ENCODE measurements around the gene MEF2D. TPM values are rescaled to one million over a fixed set of nuclear protein-coding genes. Genes with fewer than 3 reads are reported as not detected.

Gene MEF2D
- total RNA-seq, 8 experiments from 2014 or later, result 6.6 to 28.6 (median 11.3) TPM

DNA sequence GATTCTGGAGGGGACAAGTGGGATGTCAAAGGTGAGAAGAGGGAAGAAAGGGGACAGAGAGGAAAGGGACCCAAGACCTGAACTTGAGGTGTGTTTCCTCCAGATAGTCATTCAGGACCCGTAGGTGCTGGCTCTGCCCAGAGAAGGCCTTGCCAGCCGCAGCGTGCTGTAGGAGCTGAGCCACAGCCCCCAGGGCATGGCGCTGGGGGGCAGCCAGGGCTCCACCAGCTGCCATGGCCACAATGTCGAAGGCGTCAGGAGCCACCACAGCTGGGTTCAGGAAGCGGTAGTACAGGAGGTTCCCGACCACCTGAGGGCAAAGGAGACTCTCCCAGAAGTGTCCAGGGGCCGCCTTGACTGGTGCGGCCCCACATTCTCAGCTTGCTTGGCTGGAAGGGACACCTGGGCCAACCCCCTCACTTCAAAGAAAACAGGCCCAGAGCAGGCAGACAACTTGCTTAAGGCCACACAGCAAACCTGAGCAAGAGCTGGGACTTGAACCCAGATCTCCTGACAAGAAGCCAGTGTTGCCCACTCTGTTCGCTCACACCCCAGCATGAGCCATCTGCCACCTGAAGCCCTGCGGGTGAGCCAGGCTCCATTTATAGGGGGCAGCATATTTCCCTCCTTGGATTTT lies 34.0 kb upstream of the MEF2D start:
- no peaks in the 10 kb centered on the region for H3K4me1 ChIP-seq (replicated peaks in 1 of 2)
- in situ Hi-C loops (cut with MboI; ENCODE audit: low pct_unique_long_range_greater_than_20kb in 2 of 9, low sequenced_read_pairs in 9 of 9, unreplicated experiment in 9 of 9), result no loop called here
- no peak for ATAC-seq (replicated peaks in 6 of 8)
- WGBS, 10 experiments, result 88 to 100% (median 100%) methylated on average over 1 to 9 of the region's 12 CpGs; no CpG with 5 or more reads in 5 of the 10 experiments
- H3K4me3 ChIP-seq, result no peak overlapping the region
- no peak overlapping the region for H3K27ac ChIP-seq

DNA sequence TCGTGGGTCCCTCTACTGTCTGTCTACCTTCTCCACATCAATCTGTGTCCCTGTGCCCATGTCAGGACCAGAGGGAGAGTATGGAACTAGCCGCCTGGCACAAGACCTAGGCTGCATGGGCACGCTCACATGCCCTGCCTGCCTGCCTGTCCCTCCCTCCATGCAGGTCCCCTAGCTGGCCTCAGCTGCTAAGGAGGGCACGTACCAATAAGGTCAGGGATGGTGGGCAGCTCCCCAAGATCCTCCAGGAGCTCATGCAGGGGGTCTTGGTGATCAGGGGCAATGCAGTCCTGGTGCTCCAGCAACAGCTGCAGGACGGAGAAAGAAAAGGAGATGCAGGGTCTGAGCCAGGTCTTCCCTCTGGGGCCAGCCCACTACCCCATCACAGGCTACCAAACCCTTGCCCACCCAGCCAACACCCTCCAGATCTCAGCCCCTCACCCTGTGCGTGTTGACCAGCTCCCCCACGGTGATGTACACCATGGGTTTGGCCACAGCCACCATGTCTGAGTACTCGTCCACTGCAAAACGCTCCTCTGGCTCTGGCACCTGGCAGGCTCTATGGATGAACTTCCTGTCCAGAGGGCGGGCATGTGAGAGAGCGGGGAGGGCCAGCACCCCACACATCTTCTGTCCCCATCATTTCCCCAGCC lies 33.1 kb upstream of the MEF2D start:
- no peak overlapping the region for H3K27ac ChIP-seq
- H3K4me3 ChIP-seq, result no peak overlapping the region
- ATAC-seq (replicated peaks in 6 of 8), result no peak
- WGBS, 10 experiments, result 72 to 100% (median 89%) methylated on average over 1 to 6 of the region's 11 CpGs; no CpG with 5 or more reads in 4 of the 10 experiments
- in situ Hi-C loops (cut with MboI; ENCODE audit: low pct_unique_long_range_greater_than_20kb in 2 of 9, low sequenced_read_pairs in 9 of 9, unreplicated experiment in 9 of 9), result no loop called here
- H3K4me1 ChIP-seq (replicated peaks in 1 of 2), result no peaks in the 10 kb centered on the region

DNA sequence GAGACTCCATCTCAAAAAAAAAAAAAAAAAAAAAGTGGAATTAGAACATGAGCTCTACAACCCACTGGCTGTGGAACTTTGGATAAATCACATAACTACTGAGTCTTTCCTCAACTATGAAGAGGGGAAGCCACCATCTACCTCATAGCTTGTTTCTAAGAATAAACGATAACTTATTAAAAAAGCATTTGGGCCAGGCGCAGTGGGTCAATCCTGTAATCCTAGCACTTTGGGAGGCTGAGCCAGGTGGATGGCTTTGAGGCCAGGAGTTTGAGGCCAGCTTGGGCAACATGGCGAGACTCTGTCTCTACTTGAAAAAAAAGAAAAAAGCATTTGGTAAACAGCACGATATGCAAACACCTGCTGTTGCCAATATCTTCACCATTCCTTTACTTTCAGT lies 31.8 kb upstream of the MEF2D start:
- H3K4me3 ChIP-seq, result no peak overlapping the region
- in situ Hi-C loops (cut with MboI; ENCODE audit: low pct_unique_long_range_greater_than_20kb in 2 of 9, low sequenced_read_pairs in 9 of 9, unreplicated experiment in 9 of 9), result no loop called here
- ATAC-seq (replicated peaks in 6 of 8), result no peak
- no peaks in the 10 kb centered on the region for H3K4me1 ChIP-seq (replicated peaks in 1 of 2)
- H3K27ac ChIP-seq, result no peak overlapping the region
- WGBS, 10 experiments, result 80 to 100% (median 100%) methylated on average over 1 to 4 of the region's 4 CpGs; no CpG with 5 or more reads in 1 of the 10 experiments

DNA sequence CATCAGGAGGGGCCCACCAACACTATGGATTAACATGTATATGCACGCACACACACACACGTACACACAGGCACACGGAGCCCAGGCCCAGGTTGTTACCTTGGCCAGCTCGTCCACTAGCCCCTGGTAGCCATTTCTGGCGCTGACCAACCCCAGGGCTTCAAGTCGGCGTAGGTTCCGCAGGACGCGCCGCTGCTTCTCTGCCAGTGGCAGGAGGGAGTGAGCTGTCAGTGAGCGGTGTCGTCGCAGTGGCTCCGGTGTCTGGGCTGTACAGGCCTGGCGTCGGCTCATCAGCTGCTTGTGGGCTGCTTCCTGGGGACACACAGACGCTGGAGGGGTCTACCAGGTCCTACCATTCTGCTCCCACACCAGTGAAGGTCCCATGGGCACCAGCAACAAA lies 29.4 kb upstream of the MEF2D start:
- Histone ChIP-seq H3K4me1 (replicated peaks in 1 of 2) (peaks cover 0 to 4% of the 10 kb centered on the region in 2 donors), H3K4me3 (no peak overlapping the region), H3K27ac (no peak overlapping the region)
- ATAC-seq (replicated peaks in 6 of 8), result no peak
- 92 to 100% (median 98%) methylated on average over 1 to 10 of the region's 18 CpGs; no CpG with 5 or more reads in 4 of the 10 experiments for WGBS, 10 experiments
- in situ Hi-C loops (cut with MboI; ENCODE audit: low pct_unique_long_range_greater_than_20kb in 2 of 9, low sequenced_read_pairs in 9 of 9, unreplicated experiment in 9 of 9), result no loop called here

DNA sequence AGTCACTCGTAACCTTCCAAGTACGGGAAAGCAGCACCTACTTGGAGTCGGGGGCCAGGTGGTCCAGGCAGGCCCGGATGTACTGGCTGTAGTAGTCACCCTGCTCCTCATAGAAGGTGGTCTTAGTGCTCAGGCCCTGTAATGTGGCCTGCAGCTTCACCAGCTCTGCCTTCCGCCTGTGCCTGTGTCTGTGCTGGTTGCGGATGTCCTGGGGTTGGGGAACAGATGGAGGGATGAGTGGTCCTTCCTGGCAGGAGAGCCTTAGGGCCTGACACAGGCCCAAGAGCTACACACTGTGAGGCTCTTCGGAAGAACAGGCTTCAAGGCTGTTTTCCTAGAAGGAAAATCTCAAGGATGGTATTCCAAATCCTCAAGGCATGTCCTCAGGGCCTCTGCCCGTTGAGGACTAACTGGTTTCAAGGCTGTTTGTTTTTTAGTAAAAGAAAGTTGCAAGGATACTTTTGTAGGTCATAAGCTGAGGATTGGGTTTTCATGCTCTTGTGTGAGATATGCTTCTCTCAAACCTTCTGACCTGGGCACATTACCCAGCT lies 28.4 kb upstream of the MEF2D start:
- H3K4me3 ChIP-seq, result no peak overlapping the region
- H3K4me1 ChIP-seq (replicated peaks in 1 of 2), result peaks cover 0 to 6% of the 10 kb centered on the region in 2 donors
- in situ Hi-C loops (cut with MboI; ENCODE audit: low pct_unique_long_range_greater_than_20kb in 2 of 9, low sequenced_read_pairs in 9 of 9, unreplicated experiment in 9 of 9), result no loop called here
- no peak for ATAC-seq (replicated peaks in 6 of 8)
- WGBS, 10 experiments, result 63 to 100% (median 89%) methylated on average over 1 to 7 of the region's 8 CpGs; no CpG with 5 or more reads in 1 of the 10 experiments
- H3K27ac ChIP-seq, result no peak overlapping the region

DNA sequence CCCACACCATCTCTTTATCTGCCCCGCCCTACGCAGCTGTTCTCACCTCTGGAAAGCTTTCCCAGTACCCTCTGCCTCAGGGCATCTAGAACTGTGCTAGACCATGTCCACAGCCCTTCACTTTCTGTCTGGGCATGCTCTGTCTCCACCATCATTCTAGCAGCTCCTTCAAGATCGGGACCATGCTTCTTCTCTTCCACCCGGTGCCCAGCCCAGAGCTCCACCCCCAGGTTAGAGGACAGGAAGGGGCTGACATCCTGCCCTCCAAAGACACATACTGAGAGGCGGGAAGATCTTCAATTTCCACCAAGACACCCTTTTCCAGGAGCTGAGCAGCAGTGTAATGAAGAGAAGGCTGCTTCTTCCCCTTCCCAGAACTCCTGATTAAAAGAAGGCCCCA lies 27.7 kb upstream of the MEF2D start:
- peaks cover 0 to 6% of the 10 kb centered on the region in 2 donors for H3K4me1 ChIP-seq (replicated peaks in 1 of 2)
- WGBS, 10 experiments, result 50 to 100% (median 90%) methylated on average over 1 to 5 of the region's 5 CpGs; no CpG with 5 or more reads in 3 of the 10 experiments
- no peak overlapping the region for H3K4me3 ChIP-seq
- no peak overlapping the region for H3K27ac ChIP-seq
- no peak for ATAC-seq (replicated peaks in 6 of 8)
- in situ Hi-C loops (cut with MboI; ENCODE audit: low pct_unique_long_range_greater_than_20kb in 2 of 9, low sequenced_read_pairs in 9 of 9, unreplicated experiment in 9 of 9), result no loop called here

DNA sequence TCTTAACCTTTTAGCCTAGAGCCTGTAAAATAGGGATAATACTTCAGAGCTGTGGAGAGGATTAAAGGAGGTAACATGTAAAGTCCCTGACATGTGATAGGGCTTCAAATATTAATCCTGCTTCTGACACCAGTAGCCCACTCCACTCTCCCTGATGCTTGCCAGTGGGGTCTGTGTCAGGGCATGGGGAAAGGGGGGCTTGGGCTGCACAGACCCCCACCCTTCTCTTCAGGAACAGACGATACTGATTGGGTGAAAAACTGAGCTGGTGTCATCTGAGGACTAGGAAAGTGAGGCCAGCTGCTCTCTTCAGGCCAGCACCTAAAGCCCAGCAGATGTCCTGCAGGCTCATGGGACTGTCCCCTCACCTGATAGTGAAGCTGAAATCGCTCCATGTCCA lies 27.0 kb upstream of the MEF2D start:
- Histone ChIP-seq H3K27ac (no peak overlapping the region), H3K4me1 (replicated peaks in 1 of 2) (peaks cover 0 to 6% of the 10 kb centered on the region in 2 donors), H3K4me3 (no peak overlapping the region)
- ATAC-seq (replicated peaks in 6 of 8), result no peak
- in situ Hi-C loops (cut with MboI; ENCODE audit: low pct_unique_long_range_greater_than_20kb in 2 of 9, low sequenced_read_pairs in 9 of 9, unreplicated experiment in 9 of 9), result no loop called here
- WGBS, 10 experiments, result 80 to 100% (median 90%) methylated on average over 1 to 2 of the region's 2 CpGs; no CpG with 5 or more reads in 5 of the 10 experiments

DNA sequence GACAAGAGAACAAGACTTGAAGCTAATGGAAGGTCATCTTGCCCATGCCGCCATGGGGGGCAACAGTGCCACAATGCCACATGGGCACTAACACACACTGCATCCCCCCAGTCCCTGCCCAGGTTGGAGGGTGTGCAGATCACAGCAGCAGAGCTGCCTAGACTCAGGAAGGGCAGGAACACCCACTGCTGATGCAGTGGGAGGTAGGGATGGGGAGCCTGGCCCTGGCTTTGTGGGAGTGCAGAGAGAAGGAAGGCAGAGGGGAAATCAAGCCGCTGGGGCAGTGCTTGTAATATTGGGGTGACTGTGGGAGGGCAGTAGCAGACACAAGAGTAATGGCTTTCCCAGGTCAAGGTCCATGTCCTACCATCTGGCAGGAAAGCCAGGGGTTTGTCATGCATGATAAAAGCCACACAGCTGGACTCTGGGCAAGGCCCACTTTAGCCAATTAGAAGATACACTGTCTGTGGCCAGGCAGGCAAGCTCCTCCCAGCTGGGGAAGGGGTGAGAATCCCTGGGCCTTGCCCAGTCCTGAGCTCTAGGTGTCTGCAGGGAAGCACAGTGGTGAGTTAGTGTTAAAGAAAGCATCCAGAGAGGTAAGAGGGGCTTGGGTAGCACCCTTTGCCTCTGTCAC lies 25.4 kb upstream of the MEF2D start:
- in situ Hi-C loops (cut with MboI; ENCODE audit: low pct_unique_long_range_greater_than_20kb in 2 of 9, low sequenced_read_pairs in 9 of 9, unreplicated experiment in 9 of 9), result no loop called here
- Histone ChIP-seq H3K4me1 (replicated peaks in 1 of 2) (peaks cover 0 to 6% of the 10 kb centered on the region in 2 donors), H3K4me3 (no peak overlapping the region), H3K27ac (no peak overlapping the region)
- no peak for ATAC-seq (replicated peaks in 6 of 8)
- 78 to 100% (median 100%) methylated on average over 1 to 2 of the region's 2 CpGs; no CpG with 5 or more reads in 3 of the 10 experiments for WGBS, 10 experiments

DNA sequence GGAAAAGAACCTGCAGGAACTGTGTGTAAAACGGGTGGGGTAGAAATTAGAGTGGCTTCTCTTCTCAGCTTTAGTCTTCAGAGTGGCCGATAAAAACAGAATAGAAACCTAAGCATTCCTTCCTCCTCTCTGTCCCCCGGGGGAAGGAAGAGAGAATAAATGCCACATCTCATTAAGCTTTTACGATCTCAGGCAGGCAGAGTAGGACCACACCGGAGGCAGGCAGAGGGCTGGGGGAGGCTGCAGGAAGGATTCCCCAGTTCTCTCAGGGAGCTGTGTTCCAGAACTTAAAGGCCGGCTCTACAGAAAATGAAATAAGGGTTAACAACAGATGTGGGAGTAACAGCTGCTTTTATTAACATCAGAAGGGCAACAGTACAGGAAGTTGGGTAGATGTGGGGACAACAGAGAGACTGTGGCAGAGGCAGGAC lies 24.5 kb upstream of the MEF2D start:
- Histone ChIP-seq H3K27ac (no peak overlapping the region), H3K4me3 (no peak overlapping the region), H3K4me1 (replicated peaks in 1 of 2) (peaks cover 0 to 6% of the 10 kb centered on the region in 2 donors)
- in situ Hi-C loops (cut with MboI; ENCODE audit: low pct_unique_long_range_greater_than_20kb in 2 of 9, low sequenced_read_pairs in 9 of 9, unreplicated experiment in 9 of 9), result no loop called here
- WGBS, 10 experiments, result 14 to 42% (median 36%) methylated on average over 1 to 5 of the region's 6 CpGs; no CpG with 5 or more reads in 2 of the 10 experiments
- ATAC-seq (replicated peaks in 6 of 8), result peak in 2 of 8 experiments; percentile 29 to 38

DNA sequence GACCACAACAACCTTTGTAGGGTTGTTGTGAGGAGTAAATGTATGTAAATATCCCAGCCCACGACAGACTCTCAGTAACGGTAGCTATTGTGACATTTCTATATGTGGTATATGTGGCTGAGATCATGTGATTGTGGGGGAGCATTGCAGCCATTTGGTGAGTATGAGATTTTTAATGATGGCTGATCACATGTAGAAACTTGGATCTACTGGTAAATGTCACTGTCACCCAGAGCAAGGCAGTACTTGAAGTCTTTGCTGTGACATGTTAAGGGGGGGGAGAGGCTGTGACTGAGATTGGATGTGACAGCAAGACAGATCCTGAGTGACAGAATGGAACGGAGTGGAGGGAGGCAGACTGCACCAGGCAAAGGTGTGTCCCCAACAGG lies 23.9 kb upstream of the MEF2D start:
- no peak for ATAC-seq (replicated peaks in 6 of 8)
- in situ Hi-C loops (cut with MboI; ENCODE audit: low pct_unique_long_range_greater_than_20kb in 2 of 9, low sequenced_read_pairs in 9 of 9, unreplicated experiment in 9 of 9), result no loop called here
- H3K4me3 ChIP-seq, result no peak overlapping the region
- H3K4me1 ChIP-seq (replicated peaks in 1 of 2), result peaks cover 0 to 6% of the 10 kb centered on the region in 2 donors
- H3K27ac ChIP-seq, result no peak overlapping the region
- 63 to 100% (median 78%) methylated on average over 2 to 3 of the region's 3 CpGs; no CpG with 5 or more reads in 2 of the 10 experiments for WGBS, 10 experiments

DNA sequence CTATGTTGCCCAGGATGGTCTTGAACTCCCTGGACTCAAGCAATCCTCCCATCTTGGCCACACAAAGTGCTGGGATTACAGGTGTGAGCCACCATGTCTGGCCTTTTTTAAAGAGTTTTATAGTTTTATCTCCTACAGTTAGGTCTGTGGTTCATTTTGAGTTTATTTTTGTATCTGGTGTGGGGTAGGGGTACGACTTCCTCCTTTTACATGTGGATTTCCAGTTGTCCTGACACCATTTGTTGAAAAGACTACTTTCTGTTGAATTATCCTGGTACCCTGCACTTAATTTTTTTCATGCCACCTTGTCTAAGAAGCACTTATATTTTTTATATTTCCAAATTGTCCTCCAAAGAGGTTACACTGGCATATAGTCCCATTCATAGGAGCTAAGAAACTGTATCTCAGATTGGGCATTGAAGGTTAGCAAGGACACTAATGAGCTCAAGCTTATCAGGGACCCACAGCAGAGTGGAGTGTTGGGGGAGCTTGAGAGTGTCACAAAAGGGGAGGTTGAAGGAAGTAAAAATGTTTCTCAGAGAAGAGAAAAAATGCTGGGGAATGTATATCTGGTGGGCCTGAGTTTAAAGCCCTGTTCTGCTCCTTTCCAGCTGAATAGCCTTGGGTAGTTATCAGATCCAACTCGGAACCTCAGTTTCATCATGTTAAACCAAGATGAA lies 23.4 kb upstream of the MEF2D start:
- 64 to 100% (median 95%) methylated on average over 1 to 2 of the region's 2 CpGs; no CpG with 5 or more reads in 2 of the 10 experiments for WGBS, 10 experiments

DNA sequence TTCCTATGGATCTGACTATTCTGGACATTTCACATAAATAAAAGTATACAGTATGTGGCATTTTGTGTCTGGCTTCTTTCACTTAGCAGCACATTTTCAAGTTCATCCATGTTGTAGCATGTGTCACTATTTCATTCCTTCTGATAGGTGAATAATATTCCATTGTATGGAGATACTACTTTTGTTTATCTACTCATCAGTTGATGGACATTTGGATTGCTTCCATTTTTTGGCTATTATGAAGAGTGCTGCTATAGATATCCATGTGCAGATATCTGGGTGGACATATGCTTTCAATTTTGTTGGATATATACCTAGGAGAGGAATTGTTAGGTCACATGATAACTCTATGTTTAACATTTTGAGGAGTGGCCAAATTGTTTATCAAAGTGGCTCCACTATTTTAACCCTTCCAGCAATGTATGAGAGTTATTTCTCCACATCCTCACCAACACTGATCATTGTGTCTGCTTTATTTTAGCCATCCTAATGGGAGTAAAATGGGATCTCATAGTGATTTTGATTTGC lies 21.9 kb upstream of the MEF2D start:
- no peak overlapping the region for H3K4me3 ChIP-seq
- no peak for ATAC-seq (replicated peaks in 6 of 8)
- no peak overlapping the region for H3K27ac ChIP-seq
- peaks cover 0 to 6% of the 10 kb centered on the region in 2 donors for H3K4me1 ChIP-seq (replicated peaks in 1 of 2)
- in situ Hi-C loops (cut with MboI; ENCODE audit: low pct_unique_long_range_greater_than_20kb in 2 of 9, low sequenced_read_pairs in 9 of 9, unreplicated experiment in 9 of 9), result no loop called here

More for the DNA sequence above, 23.4 kb upstream of the MEF2D start:
- Histone ChIP-seq H3K4me1 (replicated peaks in 1 of 2) (peaks cover 0 to 6% of the 10 kb centered on the region in 2 donors), H3K4me3 (no peak overlapping the region), H3K27ac (no peak overlapping the region)
- in situ Hi-C loops (cut with MboI; ENCODE audit: low pct_unique_long_range_greater_than_20kb in 2 of 9, low sequenced_read_pairs in 9 of 9, unreplicated experiment in 9 of 9), result no loop called here
- ATAC-seq (replicated peaks in 6 of 8), result no peak
